IMR-90 (cell line): ENCODE data around the gene WDR53. TPM values are rescaled to one million over a fixed set of nuclear protein-coding genes. Genes with fewer than 3 reads are reported as not detected.
A peak's percentile ranks its signal among the peaks of the same experiment; 100 is the strongest.

Source experiments
- ATAC-seq: fragments of 200-7000 bp; cut with Tn5 transposase; 2 replicates; pipeline ENCODE4 v1.9.1; 2020; ENCODE audit warnings: low read depth, mild to moderate bottlenecking, moderate library complexity
- BruUV-seq: library from RNA; stranded (reverse); fragments of 400-500 nt; replicated peaks from 2 replicates; lab custom pipeline; 2021; lab: Mats Ljungman, UMichigan
- CTCF ChIA-PET: fragments of 300-600 bp; formaldehyde crosslinking; extraction: SDS; loops from one replicate; lab custom pipeline; 2021; ENCODE audit warnings: antibody characterized with exemption; lab: Yijun Ruan, JAX
- POLR2A ChIA-PET: fragments of 300-600 bp; sonication (Branson Sonifier 250); formaldehyde crosslinking; loops from one replicate; lab custom pipeline; 2022; ENCODE audit warnings: antibody characterized with exemption; ENCODE audit not compliant: unreplicated experiment; lab: Charles Lee
- DNase-seq: peaks from one replicate; pipeline ENCODE4 v3.0.0; 2013
- H2AFZ ChIP-seq: replicated peaks from 2 replicates; pipeline ENCODE3; 2013; ENCODE audit warnings: low read length, mild to moderate bottlenecking; ENCODE audit not compliant: poor library complexity
- H2AK5ac ChIP-seq: 2 replicates; pipeline ENCODE4 v1.6.1; 2013; ENCODE audit warnings: low read depth, low read length, inconsistent platforms
- H2AK9ac ChIP-seq: replicated peaks from 2 replicates; pipeline ENCODE3; 2013; ENCODE audit warnings: mild to moderate bottlenecking, low read depth, low read length, moderate library complexity; ENCODE audit not compliant: poor library complexity
- H2BK120ac ChIP-seq: 2 replicates; pipeline ENCODE4 v1.6.1; 2013; ENCODE audit warnings: low read depth, low read length, inconsistent platforms
- H2BK15ac ChIP-seq: 3 replicates; pipeline ENCODE4 v1.6.1; 2013; ENCODE audit warnings: low read depth, low read length, inconsistent platforms
- H2BK20ac ChIP-seq: 2 replicates; pipeline ENCODE4 v1.6.1; 2013; ENCODE audit warnings: low read depth, mild to moderate bottlenecking, inconsistent platforms, low read length, moderate library complexity
- H2BK5ac ChIP-seq: 2 replicates; pipeline ENCODE4 v1.6.1; 2013; ENCODE audit warnings: mild to moderate bottlenecking, low read depth, low read length, inconsistent platforms; ENCODE audit not compliant: poor library complexity, severe bottlenecking
- H3K14ac ChIP-seq: replicated peaks from 2 replicates; pipeline ENCODE4 v1.6.1; 2013; ENCODE audit warnings: low read depth, low read length, inconsistent platforms
- H3K18ac ChIP-seq: 2 replicates; pipeline ENCODE4 v1.6.1; 2013; ENCODE audit warnings: low read depth, low read length, control low read depth
- H3K23ac ChIP-seq: 2 replicates; pipeline ENCODE4 v1.6.1; 2013; ENCODE audit warnings: low read depth, low read length, inconsistent platforms
- H3K27ac ChIP-seq: 2 replicates; pipeline ENCODE4 v1.5.1; 2013; ENCODE audit warnings: mild to moderate bottlenecking, control low read depth, low read length; ENCODE audit not compliant: insufficient read depth
- H3K27me3 ChIP-seq: 2 replicates; pipeline ENCODE4 v1.6.1; 2013; ENCODE audit warnings: low read length; ENCODE audit not compliant: control insufficient read depth, insufficient read depth
- H3K36me3 ChIP-seq: 2 replicates; pipeline ENCODE4 v1.6.1; 2013; ENCODE audit warnings: low read length, mixed read lengths; ENCODE audit not compliant: control insufficient read depth, insufficient read depth
- H3K4ac ChIP-seq: 2 replicates; pipeline ENCODE4 v1.6.1; 2013; ENCODE audit warnings: low read depth, low read length, inconsistent platforms
- H3K4me1 ChIP-seq: 2 replicates; pipeline ENCODE4 v1.6.1; 2013; ENCODE audit warnings: low read length, mixed read lengths; ENCODE audit not compliant: control insufficient read depth, insufficient read depth
- H3K4me2 ChIP-seq: 2 replicates; pipeline ENCODE4 v1.6.1; 2013; ENCODE audit warnings: low read depth, mild to moderate bottlenecking, control low read depth, low read length, moderate library complexity
- H3K4me3 ChIP-seq: 2 replicates; pipeline ENCODE4 v1.5.1; 2013; ENCODE audit warnings: low read depth, mild to moderate bottlenecking, control low read depth, low read length, moderate library complexity; ENCODE audit not compliant: insufficient read depth
- H3K56ac ChIP-seq: 2 replicates; pipeline ENCODE4 v1.6.1; 2013; ENCODE audit warnings: low read length, inconsistent platforms; ENCODE audit not compliant: insufficient read depth; ENCODE audit errors: extremely low read depth
- H3K79me1 ChIP-seq, 2 experiments: 2 replicates each; pipeline ENCODE4 v1.6.1; 2013; ENCODE audit warnings: low read length in 2 of 2, inconsistent platforms in 1 of 2, low read depth in 1 of 2
- H3K9ac ChIP-seq: 2 replicates; pipeline ENCODE4 v1.6.1; 2013; ENCODE audit warnings: low read depth, low read length, control low read depth
- H3K9me1 ChIP-seq: 2 replicates; pipeline ENCODE4 v1.6.1; 2013; ENCODE audit warnings: low read length, inconsistent platforms; ENCODE audit not compliant: insufficient read depth
- H3K9me3 ChIP-seq: 2 replicates; pipeline ENCODE4 v1.6.1; 2013; ENCODE audit warnings: low read length; ENCODE audit not compliant: control insufficient read depth, insufficient read depth
- H4K20me1 ChIP-seq: 2 replicates; pipeline ENCODE4 v1.6.1; 2013; ENCODE audit warnings: low read length, inconsistent platforms; ENCODE audit not compliant: insufficient read depth
- H4K5ac ChIP-seq: 2 replicates; pipeline ENCODE4 v1.6.1; 2013; ENCODE audit warnings: mild to moderate bottlenecking, low read depth, low read length, control low read depth
- H4K8ac ChIP-seq, 2 experiments: 2 replicates each; pipeline ENCODE4 v1.6.1; 2013; ENCODE audit warnings: low read depth in 2 of 2, low read length in 2 of 2, control low read depth in 1 of 2, inconsistent platforms in 1 of 2
- H4K91ac ChIP-seq: 2 replicates; pipeline ENCODE4 v1.6.1; 2013; ENCODE audit warnings: low read depth, low read length, inconsistent platforms; ENCODE audit not compliant: insufficient read depth
- BHLHE40 ChIP-seq: fragments of 150-350 bp; IDR thresholded peaks from 2 replicates; pipeline ENCODE4 v1.6.1; 2016; ENCODE audit warnings: mild to moderate bottlenecking, low read depth, low read length
- CTCF ChIP-seq: conservative IDR thresholded peaks from 2 replicates; pipeline ENCODE4 v1.5.1; 2012; ENCODE audit warnings: mild to moderate bottlenecking, low read depth, low read length, improper control_type of control experiment
- POLR2A ChIP-seq: IDR thresholded peaks from 2 replicates; pipeline ENCODE4 v1.6.1; 2012; ENCODE audit warnings: mild to moderate bottlenecking, low read depth, low read length
- RAD21 ChIP-seq: IDR thresholded peaks from 2 replicates; pipeline ENCODE4 v1.6.1; 2012; ENCODE audit warnings: low read length, improper control_type of control experiment
- USF2 ChIP-seq: fragments of 150-350 bp; IDR thresholded peaks from 2 replicates; pipeline ENCODE4 v1.6.1; 2017; ENCODE audit warnings: mild to moderate bottlenecking, antibody characterized with exemption, low read length, low read depth
- WGBS, 2 experiments: methylation state at CpG; one replicate each; pipeline versions ENCODE4 v1.1.5 to v1.1.7; 2013; ENCODE audit warnings: missing lambda C conversion rate in 2 of 2; ENCODE audit not compliant: insufficient read length in 1 of 2; ENCODE audit errors: extremely low coverage in 2 of 2; 5-methylcytosine and 5-hydroxymethylcytosine counted together
- dilution Hi-C: fragments of 300-500 bp; cut with HindIII; formaldehyde crosslinking; loops from one replicate; pipeline ENCODE4 v1.14.3; 2018; ENCODE audit warnings: low sequenced_read_pairs; ENCODE audit not compliant: unreplicated experiment
- in situ Hi-C: fragments of 300-500 bp; cut with MboI; formaldehyde crosslinking; loops from 3 replicates; pipeline ENCODE4 v1.14.3; 2019; ENCODE audit warnings: low sequenced_read_pairs, inconsistent platforms, mixed read lengths
- intact Hi-C: fragments of 100-400 bp; cut with micrococcal nuclease; formaldehyde crosslinking; loops from 2 replicates; pipeline ENCODE4 v1.10.0; 2022
- polyA plus RNA-seq, 3 experiments: library from polyadenylated mRNA; depleted of rRNA; stranded (reverse); fragments of >200 nt; gene quantifications; 2 replicates each; pipeline ENCODE4 v1.2.3, GENCODE V29; 2012; ENCODE audit warnings: low replicate concordance in 1 of 3
- total RNA-seq: library from RNA; depleted of rRNA; stranded (reverse); fragments of >200 nt; gene quantifications from 2 replicates; pipeline ENCODE4 v1.2.3, GENCODE V29; 2012

WDR53 gene
- total and polyA plus RNA-seq, 2 of the 4 experiments (the other 2 are of a cell fraction), result 5.7 to 5.9 TPM

GRCh38 chr3:196537319-196537984 lies 30.9 kb downstream of the WDR53 start:
- Histone ChIP-seq H3K56ac (no peak overlapping the region), H2AK9ac (no peak overlapping the region), H3K27me3 (no peaks in the 10 kb centered on the region; the same call in 1 of the 2 replicates), H3K79me1 (no peaks in the 10 kb centered on the region), H2BK120ac (no peak overlapping the region), H2BK15ac (no peak overlapping the region), H3K23ac (no peak overlapping the region), H2AK5ac (no peak overlapping the region), H2BK5ac (no peak overlapping the region), H4K8ac (no peak overlapping the region), H3K18ac (no peak overlapping the region), H3K4me1 (no peaks in the 10 kb centered on the region), H3K14ac (no peak overlapping the region), H3K4ac (no peak overlapping the region), H4K91ac (no peak overlapping the region), H3K9me3 (no peaks in the 10 kb centered on the region), H3K36me3 (no peaks in the 10 kb centered on the region), H3K4me2 (no peak overlapping the region), H3K9me1 (no peaks in the 10 kb centered on the region), H3K9ac (no peak overlapping the region), H3K27ac (no peak overlapping the region), H2AFZ (no peak overlapping the region), H3K4me3 (no peak overlapping the region), H4K20me1 (no peaks in the 10 kb centered on the region), H2BK20ac (no peak overlapping the region), H4K5ac (no peak overlapping the region)
- intact Hi-C loops, result no loop called here
- dilution Hi-C loops, result no loop called here
- WGBS, 2 experiments, result 49% methylated on average over 4 of the region's 18 CpGs; no CpG with 5 or more reads in 1 of the 2 experiments
- DNase-seq, result peak; percentile 13
- ATAC-seq, result no peak
- BruUV-seq, result no TSS peak
- in situ Hi-C loops, result no loop called here
- TF ChIP-seq RAD21 (peak; percentile 35), BHLHE40 (no peak), USF2 (no peak), POLR2A (no peak), CTCF (peak; percentile 55)
- CTCF ChIA-PET, result no interaction called here
- POLR2A ChIA-PET, result no interaction called here
